Peyer's patch (tissue), 4 donors: ENCODE results near the gene KMO.

Experiments
- CTCF ChIP-seq, 6 experiments: fragments of 450-650 bp in 4 of 6; fragments of 200-600 bp in 2 of 6; sonication (generic) in 1 of 6; IDR thresholded peaks; one replicate each; pipeline ENCODE4 v1.5.1; 2017 to 2019; ENCODE audit warnings: antibody characterized with exemption in 6 of 6, mild to moderate bottlenecking in 3 of 6, moderate library complexity in 1 of 6
- POLR2A ChIP-seq, 2 donors: fragments of 450-650 bp; IDR thresholded peaks; one replicate each; pipeline ENCODE4 v1.5.1; 2017; ENCODE audit warnings: antibody characterized with exemption in 2 of 2, mild to moderate bottlenecking in 2 of 2, moderate library complexity in 2 of 2

- no peak for TF ChIP-seq CTCF (IDR thresholded peaks at IDR 0.05)
- TF ChIP-seq POLR2A (IDR thresholded peaks at IDR 0.05): no peak
Measured at GRCh38 chr1:241614572-241614971, 82.4 kb downstream of the KMO start.
